PC-3 (cell line): ENCODE results near the gene TRAF3IP3. TPM values are rescaled to one million over a fixed set of nuclear protein-coding genes. Genes with fewer than 3 reads are reported as not detected.

Source experiments
- ATAC-seq: fragments of 200-7000 bp; cut with Tn5 transposase; 2 replicates; pipeline ENCODE4 v1.9.1; 2020; ENCODE audit warnings: mild to moderate bottlenecking, moderate library complexity
- BruUV-seq: library from RNA; stranded (reverse); fragments of 400-500 nt; replicated peaks from 2 replicates; lab custom pipeline; 2021; lab: Mats Ljungman, UMichigan
- CTCF ChIA-PET: fragments of 300-600 bp; sonication (Branson Sonifier 250); formaldehyde crosslinking; loops from one replicate; lab custom pipeline; 2022; ENCODE audit warnings: antibody characterized with exemption; lab: Charles Lee
- POLR2A ChIA-PET: fragments of 300-600 bp; sonication (Branson Sonifier 250); formaldehyde crosslinking; loops from one replicate; lab custom pipeline; 2022; ENCODE audit warnings: antibody characterized with exemption; ENCODE audit not compliant: unreplicated experiment; lab: Charles Lee
- DNase-seq: peaks from one replicate; pipeline ENCODE4 v3.0.0-alpha.2; 2015
- H2AFZ ChIP-seq: fragments of 300-600 bp; sonication (generic); 2 replicates; pipeline ENCODE4 v1.6.0; 2016; ENCODE audit warnings: antibody characterized with exemption, low read length
- H3F3A ChIP-seq: fragments of 300-600 bp; sonication (generic); one replicate; pipeline ENCODE4 v1.6.0; 2017; ENCODE audit warnings: antibody characterized with exemption, low read length, control low read depth, mild to moderate bottlenecking; ENCODE audit not compliant: unreplicated experiment
- H3K27ac ChIP-seq: fragments of 300-600 bp; sonication (generic); 2 replicates; pipeline ENCODE4 v1.5.1; 2016; ENCODE audit warnings: mild to moderate bottlenecking, low read length
- H3K27me3 ChIP-seq: fragments of 300-600 bp; sonication (generic); 2 replicates; pipeline ENCODE4 v1.6.1; 2016; ENCODE audit warnings: low read length, mixed read lengths
- H3K36me3 ChIP-seq: fragments of 300-600 bp; sonication (generic); 2 replicates; pipeline ENCODE4 v1.6.1; 2016; ENCODE audit warnings: low read depth, mixed run types, low read length, mixed read lengths
- H3K4me1 ChIP-seq: fragments of 300-600 bp; sonication (generic); 2 replicates; pipeline ENCODE4 v1.5.1; 2016; ENCODE audit warnings: low read length; ENCODE audit not compliant: insufficient read depth
- H3K4me2 ChIP-seq: fragments of 300-600 bp; sonication (generic); 2 replicates; pipeline ENCODE4 v1.6.0; 2016; ENCODE audit warnings: low read length
- H3K4me3 ChIP-seq: fragments of 300-600 bp; sonication (generic); 2 replicates; pipeline ENCODE4 v1.5.1; 2016; ENCODE audit warnings: mild to moderate bottlenecking, low read length, mixed read lengths
- H3K79me2 ChIP-seq: fragments of 300-600 bp; sonication (generic); 2 replicates; pipeline ENCODE4 v1.6.1; 2017; ENCODE audit warnings: low read length, mixed read lengths
- H3K9ac ChIP-seq: fragments of 300-600 bp; sonication (generic); 2 replicates; pipeline ENCODE4 v1.6.0; 2016; ENCODE audit warnings: mild to moderate bottlenecking, low read length
- H3K9me2 ChIP-seq: fragments of 300-600 bp; sonication (generic); replicated peaks from 2 replicates; pipeline ENCODE4 v1.6.1; 2016; ENCODE audit warnings: mixed run types, low read length, mixed read lengths
- H3K9me3 ChIP-seq: fragments of 300-600 bp; sonication (generic); 2 replicates; pipeline ENCODE4 v1.6.1; 2016; ENCODE audit warnings: low read length, mixed read lengths
- H4K20me1 ChIP-seq: fragments of 300-600 bp; sonication (generic); 2 replicates; pipeline ENCODE4 v1.6.1; 2016; ENCODE audit warnings: low read length, mixed read lengths
- CTCF ChIP-seq: fragments of 300-600 bp; sonication (generic); conservative IDR thresholded peaks from 2 replicates; pipeline ENCODE4 v1.5.1; 2017; ENCODE audit warnings: antibody characterized with exemption, low read depth, mild to moderate bottlenecking, low read length
- EZH2 ChIP-seq: fragments of 300-600 bp; sonication (generic); IDR thresholded peaks from one replicate; pipeline ENCODE4 v1.6.1; 2017; ENCODE audit warnings: antibody characterized with exemption, mild to moderate bottlenecking, low read length; ENCODE audit not compliant: unreplicated experiment
- EZH2phosphoT487 ChIP-seq: fragments of 300-600 bp; sonication (generic); IDR thresholded peaks from 2 replicates; pipeline ENCODE4 v1.6.1; 2018; ENCODE audit warnings: mild to moderate bottlenecking, antibody characterized with exemption, low read length, borderline replicate concordance
- intact Hi-C: fragments of 100-400 bp; cut with micrococcal nuclease; formaldehyde crosslinking; loops from 2 replicates; pipeline ENCODE4 v1.9.0; 2023
- total RNA-seq: library from RNA; depleted of rRNA; stranded (reverse); fragments of >200 nt; gene quantifications from 2 replicates; pipeline ENCODE4 v1.2.3, GENCODE V29; 2014

TRAF3IP3 gene
- total RNA-seq, 1 experiment from 2014 or later: not detected

GRCh38 chr1:209786146-209786545 lies 30.3 kb downstream of the TRAF3IP3 start:
- no peaks in the 10 kb centered on the region for H3K27me3 ChIP-seq
- H4K20me1 ChIP-seq: no peaks in the 10 kb centered on the region
- intact Hi-C loops: no loop called here
- TF ChIP-seq EZH2phosphoT487 (no peak), CTCF (no peak), EZH2 (no peak)
- no peaks in the 10 kb centered on the region for H3K9me2 ChIP-seq
- no peaks in the 10 kb centered on the region for H3K9me3 ChIP-seq
- ChIA-PET CTCF (no interaction called here), POLR2A (no interaction called here)
- no peak overlapping the region for H3K4me3 ChIP-seq
- H2AFZ ChIP-seq: no peak overlapping the region
- no peak overlapping the region for H3K4me2 ChIP-seq
- H3K79me2 ChIP-seq: peaks cover 20% of the 10 kb centered on the region
- BruUV-seq: no TSS peak
- no peak overlapping the region for H3K9ac ChIP-seq
- no peaks in the 10 kb centered on the region for H3F3A ChIP-seq
- peaks cover 18% of the 10 kb centered on the region for H3K4me1 ChIP-seq
- H3K36me3 ChIP-seq: peaks cover 32% of the 10 kb centered on the region
- ATAC-seq (no peak), DNase-seq (peak; percentile 38)
- peak overlapping the region; percentile 9; the same call in 1 of the 2 replicates for H3K27ac ChIP-seq

GRCh38 chr1:209787551-209787950 lies 31.7 kb downstream of the TRAF3IP3 start:
- ChIA-PET CTCF (interaction anchor here (1.2 kb wide), 1 partner anchor 36 kb away, joined by 3 read pairs; no protein-coding TSS in a partner anchor), POLR2A (interaction anchor here (0.6 to 1.3 kb wide), 3 partner anchors 15 to 485 kb away, joined by 3 to 16 read pairs (median 4); partner anchors contain the start of gene IRF6)
- Histone ChIP-seq H3K9me3 (no peaks in the 10 kb centered on the region), H3K9ac (no peak overlapping the region), H3K79me2 (peaks cover 17% of the 10 kb centered on the region), H4K20me1 (no peaks in the 10 kb centered on the region), H3K4me1 (peaks cover 29% of the 10 kb centered on the region), H3K4me3 (no peak overlapping the region), H3K4me2 (no peak overlapping the region), H3F3A (no peaks in the 10 kb centered on the region), H3K36me3 (peaks cover 40% of the 10 kb centered on the region), H3K27ac (peak overlapping the region; percentile 2; the same call in 1 of the 2 replicates), H3K9me2 (no peaks in the 10 kb centered on the region), H3K27me3 (no peaks in the 10 kb centered on the region), H2AFZ (no peak overlapping the region)
- intact Hi-C loops: no loop called here
- BruUV-seq: no TSS peak
- ATAC-seq: no peak; the same call in 1 of the 2 replicates
- TF ChIP-seq EZH2phosphoT487: no peak
- no peak for TF ChIP-seq CTCF
- no peak for TF ChIP-seq EZH2
- DNase-seq: peak; percentile 50

- Histone ChIP-seq H3F3A (no peaks in the 10 kb centered on the region), H3K9me2 (no peaks in the 10 kb centered on the region), H3K4me3 (no peak overlapping the region), H3K4me1 (peaks cover 22% of the 10 kb centered on the region), H2AFZ (no peak overlapping the region), H3K9me3 (no peaks in the 10 kb centered on the region), H3K9ac (no peak overlapping the region), H3K79me2 (peaks cover under 1% of the 10 kb centered on the region; the same call in 1 of the 2 replicates), H3K27ac (no peak overlapping the region), H3K36me3 (peaks cover 50% of the 10 kb centered on the region), H3K4me2 (no peak overlapping the region), H4K20me1 (no peaks in the 10 kb centered on the region), H3K27me3 (no peaks in the 10 kb centered on the region)
- ATAC-seq: no peak
- no TSS peak for BruUV-seq
- DNase-seq: no peak
- CTCF ChIA-PET: no interaction called here
- POLR2A ChIA-PET: no interaction called here
- TF ChIP-seq EZH2: no peak
- TF ChIP-seq CTCF: no peak
- TF ChIP-seq EZH2phosphoT487: no peak
- intact Hi-C loops: no loop called here
These were observed 33.4 kb downstream of the TRAF3IP3 start for GRCh38 chr1:209789245-209789644.
